Mucosa of rectum (tissue), 2 donors: ENCODE measurements around the gene EDNRA.

ENCODE experiments used
- H3K27ac ChIP-seq, 2 donors: one replicate each; pipeline ENCODE4 v1.7.0; 2013; ENCODE audit warnings: inconsistent platforms in 2 of 2, low read depth in 2 of 2, low read length in 2 of 2
- H3K27me3 ChIP-seq, 2 donors: one replicate each; pipeline ENCODE4 v1.7.0; 2013; ENCODE audit warnings: low read length in 2 of 2; ENCODE audit not compliant: control insufficient read depth in 2 of 2, insufficient read depth in 2 of 2
- H3K36me3 ChIP-seq, 2 donors: one replicate each; pipeline ENCODE4 v1.7.0; 2013; ENCODE audit warnings: low read length in 2 of 2; ENCODE audit not compliant: control insufficient read depth in 2 of 2, insufficient read depth in 2 of 2
- H3K4me1 ChIP-seq, 2 donors: one replicate each; pipeline ENCODE4 v1.7.0; 2013; ENCODE audit warnings: low read length in 2 of 2, mild to moderate bottlenecking in 1 of 2; ENCODE audit not compliant: control insufficient read depth in 2 of 2, insufficient read depth in 2 of 2
- H3K4me3 ChIP-seq, 2 donors: one replicate each; pipeline ENCODE4 v1.7.0; 2013; ENCODE audit warnings: low read length in 2 of 2
- H3K9ac ChIP-seq, 2 donors: one replicate each; pipeline ENCODE4 v1.7.0; 2013; ENCODE audit warnings: low read length in 2 of 2, low read depth in 1 of 2, mild to moderate bottlenecking in 1 of 2
- H3K9me3 ChIP-seq, 2 donors: one replicate each; pipeline ENCODE4 v1.7.0; 2013; ENCODE audit warnings: low read length in 2 of 2; ENCODE audit not compliant: control insufficient read depth in 2 of 2
- donor health status: healthy.
- donor health status: Normal muscosa, but diverticular disease.

EDNRA gene

GRCh38 chr4:147560625-147561024, 79.7 kb downstream of the EDNRA start:
- no peak overlapping the region for H3K9ac ChIP-seq
- H3K9me3 ChIP-seq, result no peaks in the 10 kb centered on the region
- no peaks in the 10 kb centered on the region for H3K36me3 ChIP-seq
- no peaks in the 10 kb centered on the region for H3K4me1 ChIP-seq
- no peak overlapping the region for H3K27ac ChIP-seq
- H3K27me3 ChIP-seq, result no peaks in the 10 kb centered on the region
- no peak overlapping the region for H3K4me3 ChIP-seq

- H3K9ac ChIP-seq, result no peak overlapping the region
- no peaks in the 10 kb centered on the region for H3K27me3 ChIP-seq
- no peaks in the 10 kb centered on the region for H3K9me3 ChIP-seq
- no peaks in the 10 kb centered on the region for H3K36me3 ChIP-seq
- no peaks in the 10 kb centered on the region for H3K4me1 ChIP-seq
- no peak overlapping the region for H3K27ac ChIP-seq
- no peak overlapping the region for H3K4me3 ChIP-seq
These were observed 85.9 kb downstream of the EDNRA start for GRCh38 chr4:147566762-147567161.

GRCh38 chr4:147567276-147567675, 86.4 kb downstream of the EDNRA start:
- H3K36me3 ChIP-seq, result no peaks in the 10 kb centered on the region
- no peak overlapping the region for H3K4me3 ChIP-seq
- no peak overlapping the region for H3K9ac ChIP-seq
- no peak overlapping the region for H3K27ac ChIP-seq
- H3K27me3 ChIP-seq, result no peaks in the 10 kb centered on the region
- no peaks in the 10 kb centered on the region for H3K4me1 ChIP-seq
- no peaks in the 10 kb centered on the region for H3K9me3 ChIP-seq

- no peaks in the 10 kb centered on the region for H3K4me1 ChIP-seq
- no peaks in the 10 kb centered on the region for H3K9me3 ChIP-seq
- no peak overlapping the region for H3K27ac ChIP-seq
- no peak overlapping the region for H3K4me3 ChIP-seq
- no peak overlapping the region for H3K9ac ChIP-seq
- H3K36me3 ChIP-seq, result no peaks in the 10 kb centered on the region
- H3K27me3 ChIP-seq, result no peaks in the 10 kb centered on the region
These were observed 89.7 kb downstream of the EDNRA start for GRCh38 chr4:147570616-147571015.

GRCh38 chr4:147571036-147571770, 90.3 kb downstream of the EDNRA start:
- Histone ChIP-seq H3K4me1 (no peaks in the 10 kb centered on the region), H3K27me3 (no peaks in the 10 kb centered on the region), H3K9ac (no peak overlapping the region), H3K4me3 (no peak overlapping the region), H3K27ac (no peak overlapping the region), H3K36me3 (no peaks in the 10 kb centered on the region), H3K9me3 (no peaks in the 10 kb centered on the region)

- Histone ChIP-seq H3K9me3 (no peaks in the 10 kb centered on the region), H3K36me3 (no peaks in the 10 kb centered on the region), H3K4me3 (no peak overlapping the region), H3K27ac (no peak overlapping the region), H3K27me3 (no peaks in the 10 kb centered on the region), H3K9ac (no peak overlapping the region), H3K4me1 (no peaks in the 10 kb centered on the region)
These were observed 95.2 kb downstream of the EDNRA start for GRCh38 chr4:147576084-147576483.

GRCh38 chr4:147578051-147578476, 97.2 kb downstream of the EDNRA start:
- Histone ChIP-seq H3K27ac (no peak overlapping the region), H3K36me3 (no peaks in the 10 kb centered on the region), H3K4me1 (no peaks in the 10 kb centered on the region), H3K27me3 (no peaks in the 10 kb centered on the region), H3K9me3 (no peaks in the 10 kb centered on the region), H3K9ac (no peak overlapping the region), H3K4me3 (no peak overlapping the region)

- Histone ChIP-seq H3K9me3 (no peaks in the 10 kb centered on the region), H3K36me3 (no peaks in the 10 kb centered on the region), H3K27ac (no peak overlapping the region), H3K4me1 (no peaks in the 10 kb centered on the region), H3K27me3 (no peaks in the 10 kb centered on the region), H3K9ac (no peak overlapping the region), H3K4me3 (no peak overlapping the region)
These were observed 97.7 kb downstream of the EDNRA start for GRCh38 chr4:147578593-147578992.

- no peaks in the 10 kb centered on the region for H3K4me1 ChIP-seq
- H3K4me3 ChIP-seq, result no peak overlapping the region
- H3K36me3 ChIP-seq, result no peaks in the 10 kb centered on the region
- no peaks in the 10 kb centered on the region for H3K27me3 ChIP-seq
- no peak overlapping the region for H3K9ac ChIP-seq
- no peak overlapping the region for H3K27ac ChIP-seq
- no peaks in the 10 kb centered on the region for H3K9me3 ChIP-seq
These were observed 99.5 kb downstream of the EDNRA start for GRCh38 chr4:147580396-147580795.

- Histone ChIP-seq H3K4me1 (no peaks in the 10 kb centered on the region), H3K36me3 (no peaks in the 10 kb centered on the region), H3K27ac (no peak overlapping the region), H3K4me3 (no peak overlapping the region), H3K27me3 (no peaks in the 10 kb centered on the region), H3K9me3 (no peaks in the 10 kb centered on the region), H3K9ac (no peak overlapping the region)
These were observed 100.9 kb downstream of the EDNRA start for GRCh38 chr4:147581606-147582350.
